ENCODE data around the gene ST7L. TPM values are rescaled to one million over a fixed set of nuclear protein-coding genes. Genes with fewer than 3 reads are reported as not detected.

Gene ST7L
- total and polyA plus RNA-seq, 2 of the 4 experiments (the other 2 are of a cell fraction): 7.7 to 14.7 TPM

GRCh38 chr1:112513112-112513870 is 105.7 kb downstream of the ST7L start:
- ATAC-seq (ENCODE audit: low read depth): peak; percentile 73
- ChIA-PET CTCF (interaction anchor here (0.7 to 1.6 kb wide), 3 partner anchors 12 to 102 kb away, joined by 4 to 6 read pairs (median 4); no protein-coding TSS in a partner anchor), POLR2A (ENCODE audit: unreplicated experiment) (interaction anchor here (0.5 to 1.1 kb wide), 3 partner anchors 10 to 119 kb away, joined by 3 read pairs; no protein-coding TSS in a partner anchor)
- peak overlapping the region; percentile 27 for H2AK5ac ChIP-seq (ENCODE audit: low read depth, low read length)
- no peak for TF ChIP-seq BHLHE40 (IDR thresholded peaks at IDR 0.05; ENCODE audit: low read depth, low read length)
- TF ChIP-seq MAZ (IDR thresholded peaks at IDR 0.05; ENCODE audit: borderline replicate concordance, low read depth, low read length): peak; percentile 15; the same call in 1 of the 2 replicates
- no peak for TF ChIP-seq CTCF (conservative IDR thresholded peaks at IDR 0.05; ENCODE audit: low read depth, low read length)
- TF ChIP-seq FOS (IDR thresholded peaks at IDR 0.05; ENCODE audit: low read depth, low read length): 0 out of 2 replicates have a peak, but pooled peaks have one; percentile 9
- TF ChIP-seq RAD21 (IDR thresholded peaks at IDR 0.05; ENCODE audit: low read length): no peak
- no TSS peak for BruUV-seq (replicated peaks)
- H4K91ac ChIP-seq (ENCODE audit: insufficient read depth, low read depth, low read length): peak overlapping the region; percentile 30; the same call in 1 of the 2 replicates
- H2AFZ ChIP-seq (replicated peaks; ENCODE audit: low read length, poor library complexity): peak overlapping the region; percentile 9
- peak overlapping the region; percentile 58 for H3K4ac ChIP-seq (ENCODE audit: low read depth, low read length)
- H4K5ac ChIP-seq (ENCODE audit: low read depth, low read length): no peak overlapping the region; the same call in 1 of the 2 replicates
- no peak overlapping the region for H3K9ac ChIP-seq (ENCODE audit: low read depth, low read length)
- peak overlapping the region; percentile 79; the same call in 1 of the 2 replicates for H3K27ac ChIP-seq (ENCODE audit: insufficient read depth, low read length)
- H3K9me1 ChIP-seq (ENCODE audit: insufficient read depth, low read length): peaks cover 23% of the 10 kb centered on the region
- peaks cover 5% of the 10 kb centered on the region; the same call in 1 of the 2 replicates for H3K36me3 ChIP-seq (ENCODE audit: control insufficient read depth, insufficient read depth, low read length)
- 0 out of 2 replicates have a peak overlapping the region, but pooled peaks have one; percentile 11 for H3K23ac ChIP-seq (ENCODE audit: low read depth, low read length)
- peak overlapping the region; percentile 11 for H2BK5ac ChIP-seq (ENCODE audit: low read depth, low read length, poor library complexity, severe bottlenecking)
- peak overlapping the region; percentile 54; the same call in 1 of the 2 replicates for H3K56ac ChIP-seq (ENCODE audit: extremely low read depth, insufficient read depth, low read length)
- H3K27me3 ChIP-seq (ENCODE audit: control insufficient read depth, insufficient read depth, low read length): peaks cover 24% of the 10 kb centered on the region
- H4K8ac ChIP-seq (ENCODE audit: low read depth in 2 of 2, low read length in 2 of 2): 0 out of 4 replicates have a peak overlapping the region, but pooled peaks of 1 of the 2 experiments have one; percentile 17
- peak overlapping the region; percentile 69 for H3K18ac ChIP-seq (ENCODE audit: low read depth, low read length)
- H2BK20ac ChIP-seq (ENCODE audit: low read depth, low read length): peak overlapping the region; percentile 65; the same call in 1 of the 2 replicates
- peak overlapping the region; percentile 50 for H3K14ac ChIP-seq (replicated peaks; ENCODE audit: low read depth, low read length)
- peaks cover 17% of the 10 kb centered on the region for H4K20me1 ChIP-seq (ENCODE audit: insufficient read depth, low read length)
- peak overlapping the region; percentile 23 for H3K4me2 ChIP-seq (ENCODE audit: low read depth, low read length)
- H2BK120ac ChIP-seq (ENCODE audit: low read depth, low read length): peak overlapping the region; percentile 54
- peaks cover 31% of the 10 kb centered on the region for H3K4me1 ChIP-seq (ENCODE audit: control insufficient read depth, insufficient read depth, low read length)
- H2BK15ac ChIP-seq (ENCODE audit: low read depth, low read length): peak overlapping the region; percentile 41; the same call in 2 of the 3 replicates
- no peaks in the 10 kb centered on the region for H3K79me1 ChIP-seq (ENCODE audit: low read depth in 1 of 2, low read length in 2 of 2)
- H2AK9ac ChIP-seq (replicated peaks; ENCODE audit: low read depth, low read length, poor library complexity): no peak overlapping the region
- DNase-seq: peak; percentile 84
- H3K9me3 ChIP-seq (ENCODE audit: control insufficient read depth, insufficient read depth, low read length): peaks cover 4% of the 10 kb centered on the region; the same call in 1 of the 2 replicates
- dilution Hi-C loops (cut with HindIII; ENCODE audit: low sequenced_read_pairs, unreplicated experiment) (no loop called here), intact Hi-C loops (cut with micrococcal nuclease) (no loop called here), in situ Hi-C loops (cut with MboI; ENCODE audit: low sequenced_read_pairs) (no loop called here)
- no peak overlapping the region for H3K4me3 ChIP-seq (ENCODE audit: insufficient read depth, low read depth, low read length)
- WGBS, 2 experiments (ENCODE audit: extremely low coverage in 2 of 2, insufficient read length in 1 of 2): no CpG with 5 or more reads among the region's 9 CpGs

All from IMR-90 (cell line).